KMS-11 (cell line): ENCODE data around the gene ENTPD2.

Source experiments
- H2AFZ ChIP-seq: fragments of 200-600 bp; sonication (generic); 2 replicates; pipeline ENCODE4 v1.6.1; 2016; ENCODE audit warnings: antibody characterized with exemption, mixed run types, low read depth
- H3K27ac ChIP-seq: fragments of 200-600 bp; sonication (generic); 2 replicates; pipeline ENCODE4 v1.6.1; 2016; ENCODE audit warnings: mild to moderate bottlenecking, mixed run types
- H3K27me3 ChIP-seq: fragments of 200-600 bp; sonication (generic); 2 replicates; pipeline ENCODE4 v1.6.1; 2017; ENCODE audit warnings: mild to moderate bottlenecking, low read depth, mixed run types, moderate library complexity; ENCODE audit not compliant: insufficient read depth
- H3K36me3 ChIP-seq: fragments of 200-600 bp; sonication (generic); 2 replicates; pipeline ENCODE4 v1.6.1; 2017; ENCODE audit warnings: mild to moderate bottlenecking, mixed run types; ENCODE audit not compliant: insufficient read depth
- H3K4me1 ChIP-seq: fragments of 200-600 bp; sonication (generic); 2 replicates; pipeline ENCODE4 v1.6.1; 2016; ENCODE audit warnings: mild to moderate bottlenecking, low read depth, mixed run types; ENCODE audit not compliant: poor library complexity, severe bottlenecking
- H3K4me2 ChIP-seq: fragments of 200-600 bp; sonication (generic); 2 replicates; pipeline ENCODE4 v1.7.0; 2016; ENCODE audit warnings: mild to moderate bottlenecking, mixed run types
- H3K4me3 ChIP-seq: fragments of 200-600 bp; sonication (generic); IDR thresholded peaks from 2 replicates; pipeline ENCODE4 v1.6.1; 2017; ENCODE audit warnings: low read depth, low read length, mixed read lengths; ENCODE audit not compliant: insufficient read depth
- H3K79me2 ChIP-seq: fragments of 200-600 bp; sonication (generic); 2 replicates; pipeline ENCODE4 v1.6.1; 2016; ENCODE audit warnings: low read depth, mixed run types; ENCODE audit not compliant: insufficient read depth
- H3K9ac ChIP-seq: fragments of 200-600 bp; sonication (generic); 2 replicates; pipeline ENCODE4 v1.6.1; 2016; ENCODE audit warnings: mild to moderate bottlenecking, mixed run types
- H4K20me1 ChIP-seq: fragments of 200-600 bp; sonication (generic); 2 replicates; pipeline ENCODE4 v1.6.1; 2016; ENCODE audit warnings: mild to moderate bottlenecking, mixed run types; ENCODE audit not compliant: insufficient read depth
- CTCF ChIP-seq: fragments of 200-600 bp; sonication (generic); conservative IDR thresholded peaks from 2 replicates; pipeline ENCODE4 v1.6.1; 2017; ENCODE audit warnings: low read depth, mild to moderate bottlenecking, antibody characterized with exemption, low read length, moderate library complexity, mixed read lengths

ENTPD2 gene

GRCh38 chr9:137079401-137079787 lies 25.5 kb upstream of the ENTPD2 start:
- Histone ChIP-seq H3K27ac (no peak overlapping the region), H3K27me3 (peaks cover 5% of the 10 kb centered on the region; the same call in 1 of the 2 replicates), H3K79me2 (no peaks in the 10 kb centered on the region), H3K4me1 (no peaks in the 10 kb centered on the region), H3K36me3 (no peaks in the 10 kb centered on the region), H2AFZ (no peak overlapping the region), H4K20me1 (no peaks in the 10 kb centered on the region), H3K4me2 (no peak overlapping the region), H3K4me3 (no peak overlapping the region), H3K9ac (no peak overlapping the region)
- no peak for TF ChIP-seq CTCF

- Histone ChIP-seq H3K79me2 (no peaks in the 10 kb centered on the region), H3K9ac (no peak overlapping the region), H3K4me2 (no peak overlapping the region), H3K4me3 (no peak overlapping the region), H3K27me3 (peaks cover 5% of the 10 kb centered on the region; the same call in 1 of the 2 replicates), H2AFZ (no peak overlapping the region), H3K27ac (no peak overlapping the region), H3K36me3 (no peaks in the 10 kb centered on the region), H4K20me1 (no peaks in the 10 kb centered on the region), H3K4me1 (no peaks in the 10 kb centered on the region)
- no peak for TF ChIP-seq CTCF
Measured at GRCh38 chr9:137078701-137079400, 25.0 kb upstream of the ENTPD2 start.

DNA sequence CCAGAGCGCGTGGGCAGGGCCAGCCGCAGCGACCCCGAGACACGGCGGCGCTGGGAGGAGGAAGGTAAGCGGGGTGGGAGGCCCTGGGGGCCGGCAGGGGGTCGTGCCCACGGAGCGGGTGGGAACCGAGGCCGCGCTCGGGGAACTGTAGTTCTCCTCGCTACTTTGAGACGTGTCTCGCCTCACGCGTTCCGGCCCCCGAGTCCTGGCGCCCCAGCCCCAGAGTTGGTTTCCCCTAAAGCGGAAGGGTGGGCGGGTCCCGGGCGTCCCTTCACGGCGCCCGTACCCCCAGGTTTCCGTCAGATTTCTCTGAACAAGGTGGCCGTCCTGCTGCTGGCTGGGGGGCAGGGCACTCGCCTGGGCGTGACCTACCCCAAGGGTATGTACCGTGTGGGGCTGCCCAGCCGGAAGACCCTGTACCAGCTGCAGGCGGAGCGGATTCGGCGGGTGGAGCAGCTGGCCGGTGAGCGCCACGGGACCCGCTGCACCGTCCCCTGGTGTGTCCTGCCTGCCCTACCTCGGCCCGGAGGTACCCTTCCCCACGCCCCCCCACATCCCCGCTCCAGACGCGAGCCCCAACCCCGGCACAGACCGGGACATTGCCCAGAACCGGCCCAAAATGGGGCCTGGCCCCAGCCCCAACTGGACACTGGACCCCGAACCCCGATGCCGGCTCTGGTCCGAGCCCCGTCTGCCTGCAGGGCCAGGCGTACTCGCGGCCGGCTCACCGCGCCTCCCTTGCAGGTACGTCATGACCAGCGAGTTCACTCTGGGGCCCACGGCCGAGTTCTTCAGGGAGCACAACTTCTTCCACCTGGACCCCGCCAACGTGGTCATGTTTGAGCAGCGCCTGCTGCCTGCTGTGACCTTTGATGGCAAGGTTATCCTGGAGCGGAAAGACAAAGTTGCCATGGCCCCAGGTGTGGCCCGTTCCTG lies 24.2 kb upstream of the ENTPD2 start:
- H4K20me1 ChIP-seq, result no peaks in the 10 kb centered on the region
- no peak overlapping the region; the same call in 1 of the 2 replicates for H3K4me2 ChIP-seq
- no peak overlapping the region for H3K4me3 ChIP-seq
- H3K27me3 ChIP-seq, result peaks cover 5% of the 10 kb centered on the region; the same call in 1 of the 2 replicates
- H3K27ac ChIP-seq, result no peak overlapping the region
- H2AFZ ChIP-seq, result 0 out of 2 replicates have a peak overlapping the region, but pooled peaks have one; percentile 22
- no peaks in the 10 kb centered on the region for H3K4me1 ChIP-seq
- H3K36me3 ChIP-seq, result no peaks in the 10 kb centered on the region
- H3K79me2 ChIP-seq, result no peaks in the 10 kb centered on the region
- TF ChIP-seq CTCF, result no peak
- no peak overlapping the region for H3K9ac ChIP-seq

DNA sequence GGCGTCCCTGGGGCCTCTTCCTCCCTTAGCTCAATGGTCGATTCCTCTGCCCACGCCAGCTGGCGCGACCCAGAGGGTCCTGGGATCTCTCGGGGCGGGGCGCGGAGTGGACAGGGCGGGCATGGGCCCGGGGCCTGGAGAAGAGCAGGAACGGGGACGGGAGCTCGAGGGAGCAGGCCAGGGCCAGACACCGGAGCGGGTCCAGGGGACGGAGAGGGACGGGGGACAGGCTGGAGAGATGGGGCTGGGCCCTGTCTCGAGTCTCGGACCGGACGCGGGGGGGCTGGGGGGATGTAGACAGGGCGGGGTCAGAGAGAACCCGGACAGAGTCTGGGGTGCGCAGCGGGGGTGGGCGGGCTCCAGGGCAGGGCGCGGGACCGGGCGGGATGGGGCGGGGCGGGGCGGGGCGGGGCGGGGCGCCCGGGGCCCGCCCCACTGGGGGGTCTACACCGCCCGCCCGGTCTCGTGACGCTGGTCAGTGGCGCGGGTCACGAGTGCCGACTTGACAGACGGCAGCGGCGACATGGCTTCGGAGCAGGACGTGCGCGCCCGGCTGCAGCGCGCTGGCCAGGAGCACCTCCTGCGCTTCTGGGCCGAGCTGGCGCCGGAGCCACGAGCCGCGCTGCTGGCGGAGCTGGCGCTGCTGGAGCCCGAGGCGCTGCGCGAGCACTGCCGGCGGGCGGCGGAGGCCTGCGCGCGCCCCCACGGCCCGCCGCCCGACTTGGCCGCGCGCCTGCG lies 23.3 kb upstream of the ENTPD2 start, which contains the start of gene UAP1L1:
Gene UAP1L1 (plus strand): TSS at position 508 of the 738 bp plus-strand sequence. CDS start 16 bp downstream, at position 524.
- H3K27ac ChIP-seq, result no peak within 1 kb of the TSS
- H3K4me3 ChIP-seq, result no peak within 1 kb of the TSS
- H4K20me1 ChIP-seq, result no peaks in the 10 kb centered on the region
- H3K4me2 ChIP-seq, result no peak within 1 kb of the TSS; the same call in 1 of the 2 replicates
- peaks cover 5% of the 10 kb centered on the region; the same call in 1 of the 2 replicates for H3K27me3 ChIP-seq
- H3K79me2 ChIP-seq, result no peaks in the 10 kb centered on the region
- no peak for TF ChIP-seq CTCF
- no peak within 1 kb of the TSS for H3K9ac ChIP-seq
- H3K4me1 ChIP-seq, result no peaks in the 10 kb centered on the region
- 0 out of 2 replicates have a peak within 1 kb of the TSS, but pooled peaks have one; percentile 22 for H2AFZ ChIP-seq
- H3K36me3 ChIP-seq, result no peaks in the 10 kb centered on the region
